AG04450 (cell line): ENCODE results near the gene NLGN4X. TPM values are rescaled to one million over a fixed set of nuclear protein-coding genes. Genes with fewer than 3 reads are reported as not detected.

ENCODE experiments used
- CTCF ChIA-PET: fragments of 300-600, 350-600 bp; formaldehyde crosslinking; extraction: SDS; loops from one replicate; lab custom pipeline; 2022; ENCODE audit warnings: antibody characterized with exemption, inconsistent platforms; lab: Charles Lee
- POLR2A ChIA-PET: fragments of 350-600 bp; formaldehyde crosslinking; extraction: SDS; loops from one replicate; lab custom pipeline; 2021; ENCODE audit warnings: antibody characterized with exemption, inconsistent platforms; lab: Yijun Ruan, JAX
- DNase-seq: peaks from one replicate; pipeline ENCODE4 v3.0.0-alpha.2; 2011; ENCODE audit warnings: low read depth, low spot score
- H3K27ac ChIP-seq: one replicate; pipeline ENCODE4 v1.5.1; 2012; ENCODE audit warnings: low read depth, low read length, control low read depth
- H3K27me3 ChIP-seq: one replicate; pipeline ENCODE4 v1.6.0; 2012; ENCODE audit warnings: low read length; ENCODE audit not compliant: control insufficient read depth, insufficient read depth
- H3K4me3 ChIP-seq: 2 replicates; pipeline ENCODE4 v1.5.1; 2011; ENCODE audit warnings: mild to moderate bottlenecking, low read depth, low read length, control low read depth
- H3K9me3 ChIP-seq: 2 replicates; pipeline ENCODE4 v1.5.1; 2012; ENCODE audit warnings: low read length; ENCODE audit not compliant: control insufficient read depth, insufficient read depth
- polyA plus RNA-seq: library from polyadenylated mRNA; depleted of rRNA; stranded (reverse); fragments of >200 nt; gene quantifications from 2 replicates; pipeline ENCODE4 v1.2.3, GENCODE V29; 2011
- small RNA-seq: library from RNA; depleted of rRNA; stranded (forward); fragments of <200 nt; gene quantifications from one replicate; pipeline ENCODE3, GENCODE V24; 2012; ENCODE audit warnings: low read depth; ENCODE audit not compliant: insufficient read length
- TF ChIP-seq, protein P1 (sequence below): IDR thresholded peaks from 2 replicates; pipeline ENCODE4 v1.5.1; 2011; ENCODE audit warnings: low read depth, low read length, control low read depth, inconsistent platforms

NLGN4X gene
- polyA plus RNA-seq, 1 experiment = not detected

DNA sequence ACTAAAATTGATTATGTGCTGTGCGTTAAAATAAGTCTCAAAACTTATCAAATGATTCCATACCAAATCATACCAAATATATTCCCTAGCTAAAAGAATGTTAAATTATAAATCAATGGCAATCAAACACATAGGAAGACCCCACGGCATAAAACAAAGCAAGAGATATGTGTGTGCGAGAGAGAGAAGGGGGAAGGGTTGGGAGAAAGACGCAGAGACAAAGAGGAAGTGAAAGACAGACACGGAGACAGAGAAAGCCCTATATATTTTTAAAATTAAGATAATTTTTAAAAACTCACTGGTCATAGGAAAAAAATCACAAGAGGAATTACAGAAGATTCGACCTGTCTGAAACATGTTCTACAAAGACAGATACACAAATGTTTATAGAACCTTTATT, 371.4 kb downstream of the NLGN4X start:
- TF ChIP-seq, protein P1, sequence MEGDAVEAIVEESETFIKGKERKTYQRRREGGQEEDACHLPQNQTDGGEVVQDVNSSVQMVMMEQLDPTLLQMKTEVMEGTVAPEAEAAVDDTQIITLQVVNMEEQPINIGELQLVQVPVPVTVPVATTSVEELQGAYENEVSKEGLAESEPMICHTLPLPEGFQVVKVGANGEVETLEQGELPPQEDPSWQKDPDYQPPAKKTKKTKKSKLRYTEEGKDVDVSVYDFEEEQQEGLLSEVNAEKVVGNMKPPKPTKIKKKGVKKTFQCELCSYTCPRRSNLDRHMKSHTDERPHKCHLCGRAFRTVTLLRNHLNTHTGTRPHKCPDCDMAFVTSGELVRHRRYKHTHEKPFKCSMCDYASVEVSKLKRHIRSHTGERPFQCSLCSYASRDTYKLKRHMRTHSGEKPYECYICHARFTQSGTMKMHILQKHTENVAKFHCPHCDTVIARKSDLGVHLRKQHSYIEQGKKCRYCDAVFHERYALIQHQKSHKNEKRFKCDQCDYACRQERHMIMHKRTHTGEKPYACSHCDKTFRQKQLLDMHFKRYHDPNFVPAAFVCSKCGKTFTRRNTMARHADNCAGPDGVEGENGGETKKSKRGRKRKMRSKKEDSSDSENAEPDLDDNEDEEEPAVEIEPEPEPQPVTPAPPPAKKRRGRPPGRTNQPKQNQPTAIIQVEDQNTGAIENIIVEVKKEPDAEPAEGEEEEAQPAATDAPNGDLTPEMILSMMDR = no peak
- DNase-seq = no peak
- no peak overlapping the region for H3K4me3 ChIP-seq
- CTCF ChIA-PET = no interaction called here
- no peak overlapping the region for H3K27ac ChIP-seq
- H3K9me3 ChIP-seq = no peaks in the 10 kb centered on the region; the same call in none of the 2 replicates
- no peaks in the 10 kb centered on the region for H3K27me3 ChIP-seq
- POLR2A ChIA-PET = no interaction called here

DNA sequence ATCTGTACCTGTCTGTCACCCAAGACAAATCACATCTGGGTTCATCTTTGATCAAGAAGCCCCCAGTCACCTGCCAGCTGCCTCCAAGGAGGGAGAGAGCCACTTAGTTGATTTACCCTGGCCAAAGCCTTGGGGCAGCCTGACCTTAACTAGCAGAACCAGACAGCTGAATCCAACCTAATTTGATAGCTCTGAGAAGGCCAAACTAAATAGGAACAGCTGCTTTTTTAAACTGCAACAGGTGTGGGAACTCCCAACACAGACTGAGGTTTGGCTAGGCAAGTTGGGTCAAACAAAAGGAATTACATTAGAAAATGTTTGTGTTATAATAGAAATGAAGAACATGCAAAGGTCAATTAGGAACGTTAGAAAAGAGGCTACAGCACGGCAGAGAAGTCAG, 375.7 kb downstream of the NLGN4X start:
- TF ChIP-seq, protein P1 = no peak
- Histone ChIP-seq H3K9me3 (no peaks in the 10 kb centered on the region; the same call in 1 of the 2 replicates), H3K4me3 (no peak overlapping the region), H3K27ac (no peak overlapping the region), H3K27me3 (no peaks in the 10 kb centered on the region)
- CTCF ChIA-PET = no interaction called here
- POLR2A ChIA-PET = no interaction called here
- no peak for DNase-seq

DNA sequence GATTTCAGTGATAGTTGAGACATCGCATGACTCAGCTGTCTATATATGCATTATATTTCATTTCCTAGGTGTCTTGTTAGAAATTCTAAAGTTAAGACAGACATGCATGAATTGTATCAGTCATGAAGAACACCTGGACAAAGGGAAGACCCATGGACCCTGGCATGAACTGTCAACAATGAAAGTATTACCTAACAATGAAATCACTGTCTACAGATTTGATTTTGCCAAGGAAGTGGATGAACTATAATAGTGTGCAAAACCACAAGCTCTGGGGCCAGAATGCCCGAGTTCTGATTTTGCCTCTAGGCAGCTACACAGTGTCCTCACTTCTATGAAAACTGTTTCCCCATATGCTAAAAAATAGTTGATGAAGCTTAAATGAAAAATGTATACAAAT, 386.1 kb downstream of the NLGN4X start:
- H3K9me3 ChIP-seq = no peaks in the 10 kb centered on the region
- DNase-seq = no peak
- H3K27ac ChIP-seq = no peak overlapping the region
- H3K27me3 ChIP-seq = no peaks in the 10 kb centered on the region
- CTCF ChIA-PET = no interaction called here
- POLR2A ChIA-PET = no interaction called here
- H3K4me3 ChIP-seq = no peak overlapping the region
- TF ChIP-seq, protein P1 = no peak

Small RNA genes lying within 50 kb of the gene (small RNA-seq; reads per million reads assigned to genes)
- not detected for gene RF00322
